ENCODE data around the gene CAMK1D.

Gene CAMK1D

DNA sequence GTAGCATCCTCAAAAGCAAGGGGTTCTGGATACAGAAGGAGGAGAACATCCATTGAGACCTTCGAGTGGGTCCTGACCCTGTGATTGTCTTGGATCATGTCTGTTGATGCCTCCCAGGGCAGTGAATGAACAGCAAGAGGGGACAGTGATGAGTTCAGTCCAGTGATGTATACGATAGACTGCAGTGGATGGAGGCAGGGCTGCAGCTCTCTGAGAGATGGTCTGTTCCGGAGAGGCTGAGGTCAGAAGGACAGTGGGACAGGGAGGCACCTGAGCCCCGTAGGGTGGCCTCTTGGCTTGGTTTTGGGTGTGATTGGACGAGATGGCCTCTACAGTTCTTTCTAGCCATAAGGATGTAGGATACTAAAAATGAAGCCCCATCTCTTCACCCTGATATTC is 280.4 kb downstream of the CAMK1D start:
- DNase-seq (ENCODE audit: low spot score): no peak

DNA sequence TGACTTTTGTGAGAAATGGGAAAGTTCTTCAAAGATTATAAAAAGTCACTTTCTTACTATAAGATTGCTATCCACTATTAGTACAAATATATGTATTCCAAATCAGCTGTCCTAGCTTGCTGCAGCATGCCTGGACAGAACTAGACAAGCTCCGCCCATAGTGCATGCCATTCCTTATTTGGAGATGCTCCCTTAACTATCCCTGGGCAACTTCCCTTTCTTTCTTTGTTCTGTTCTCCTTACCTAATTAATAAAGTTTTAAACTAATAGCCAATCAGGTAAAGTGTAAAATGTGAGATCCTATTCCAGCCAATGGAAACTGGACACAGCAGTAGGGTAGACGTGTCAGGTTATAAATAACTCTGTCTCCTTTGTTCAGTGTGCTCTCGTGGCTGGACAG is 281.9 kb downstream of the CAMK1D start:
- DNase-seq (ENCODE audit: low spot score): no peak

DNA sequence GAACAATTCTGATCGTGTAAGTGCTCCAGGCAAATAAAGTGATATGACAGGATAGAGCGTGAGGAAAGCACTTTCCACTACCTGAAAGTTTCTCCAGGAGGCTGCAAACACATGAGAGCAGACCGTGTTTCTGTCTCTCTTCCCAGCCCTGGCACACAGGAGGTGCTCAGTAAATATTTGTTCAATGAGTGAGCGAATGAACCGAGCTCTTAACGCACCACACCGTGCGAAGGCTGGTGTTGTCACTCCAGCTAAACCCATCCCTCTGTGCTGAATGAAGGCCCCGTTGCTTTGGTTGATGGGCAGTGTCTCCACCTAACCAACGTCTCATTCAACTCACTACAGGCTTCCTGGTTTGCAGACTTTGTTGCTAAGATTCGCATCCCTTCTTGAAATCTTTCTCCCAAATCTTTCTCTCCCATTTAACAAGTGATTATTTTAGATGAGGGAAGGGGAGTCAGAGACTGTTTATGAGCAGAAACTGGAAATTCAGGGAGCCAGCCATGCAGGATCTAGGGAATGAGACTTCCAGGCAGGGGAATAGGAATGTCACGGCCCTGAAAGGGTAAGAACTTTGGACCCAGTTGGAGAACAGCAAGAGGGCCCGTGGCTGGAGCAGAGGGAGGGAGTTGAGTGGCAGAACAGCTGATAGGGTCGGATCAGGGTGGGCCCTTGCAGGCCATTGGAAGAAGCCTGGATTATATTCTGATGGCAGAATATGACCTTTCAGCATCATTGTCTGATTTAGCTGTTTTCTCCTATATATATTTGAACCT is 282.6 kb downstream of the CAMK1D start:
- DNase-seq (ENCODE audit: low spot score): no peak

DNA sequence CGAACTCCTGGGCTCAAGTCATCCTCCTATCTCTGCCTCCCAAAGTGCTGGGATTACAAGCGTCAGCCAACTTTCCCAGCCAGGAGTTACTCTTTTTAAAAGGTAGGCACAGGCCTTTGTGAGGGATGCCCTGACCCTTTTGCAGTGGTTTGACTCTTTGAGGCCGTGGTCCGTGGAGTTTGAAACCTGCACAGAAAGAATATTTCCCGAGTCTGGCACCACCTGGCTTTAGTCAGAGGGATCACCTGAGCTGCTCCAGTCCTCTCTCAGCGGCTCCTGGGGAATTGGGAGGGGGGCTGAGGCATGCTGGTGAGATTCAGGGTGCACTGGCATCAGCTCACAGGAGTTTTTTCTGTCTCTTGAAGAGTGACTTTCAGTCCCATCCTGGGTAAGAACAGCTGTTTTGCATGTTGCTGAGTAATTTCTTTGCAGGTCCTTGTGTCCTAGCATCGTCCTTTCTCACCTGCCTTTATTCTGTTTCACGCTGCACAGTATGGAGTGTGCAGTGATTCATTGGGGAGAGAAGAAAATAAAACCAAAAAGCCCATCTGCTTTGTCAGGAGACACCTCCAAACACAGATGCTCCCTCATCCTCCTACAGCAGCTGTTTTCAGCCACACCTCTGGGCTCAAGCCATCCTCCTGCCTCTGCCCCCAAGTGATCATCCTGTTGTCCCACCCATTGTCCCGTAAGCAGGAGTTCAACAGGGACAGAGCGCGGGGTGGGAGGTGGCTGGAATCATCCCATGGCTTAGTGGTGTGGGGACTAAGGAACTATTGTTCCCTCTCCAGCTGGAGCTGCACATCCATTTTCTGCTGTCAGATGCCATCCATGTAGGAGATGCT is 284.7 kb downstream of the CAMK1D start:
- DNase-seq (ENCODE audit: low spot score): no peak

DNA sequence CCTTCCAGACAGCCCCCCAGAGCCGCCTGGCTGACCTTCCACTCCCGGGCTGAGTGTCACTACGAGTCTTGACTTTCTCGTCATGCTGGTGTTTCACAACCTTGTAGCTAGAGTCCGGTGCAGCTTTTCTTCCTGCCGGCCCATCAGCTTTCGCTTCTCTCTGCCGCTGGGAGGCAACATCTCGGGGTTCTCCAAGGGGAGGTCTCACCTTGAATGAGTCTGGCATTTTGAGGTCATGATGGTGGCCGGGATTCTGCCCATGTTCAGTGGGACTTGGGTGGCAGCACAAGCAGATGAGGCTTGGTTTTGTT is 285.2 kb downstream of the CAMK1D start:
- DNase-seq (ENCODE audit: low spot score): no peak

DNA sequence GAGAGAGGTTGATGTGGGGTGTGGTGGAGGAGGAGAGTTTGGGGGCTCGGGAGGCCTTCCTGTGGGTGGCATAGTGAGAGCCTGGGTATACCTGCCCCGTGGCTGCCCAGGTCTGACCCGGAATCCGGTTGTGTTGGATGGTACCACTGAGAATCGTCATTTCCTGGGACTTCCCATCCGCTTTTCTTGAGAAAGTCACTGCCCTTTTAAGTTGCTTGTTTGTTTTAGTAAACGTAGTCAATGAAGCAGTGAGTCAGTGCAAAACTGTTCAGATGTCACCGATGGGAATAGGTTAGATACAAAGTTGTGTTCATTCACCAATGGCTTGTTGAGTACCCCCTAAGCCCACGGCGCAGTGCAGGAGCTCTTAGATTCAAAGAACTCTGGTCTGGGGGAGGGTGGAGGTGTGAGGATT is 285.8 kb downstream of the CAMK1D start:
- DNase-seq (ENCODE audit: low spot score): no peak

DNA sequence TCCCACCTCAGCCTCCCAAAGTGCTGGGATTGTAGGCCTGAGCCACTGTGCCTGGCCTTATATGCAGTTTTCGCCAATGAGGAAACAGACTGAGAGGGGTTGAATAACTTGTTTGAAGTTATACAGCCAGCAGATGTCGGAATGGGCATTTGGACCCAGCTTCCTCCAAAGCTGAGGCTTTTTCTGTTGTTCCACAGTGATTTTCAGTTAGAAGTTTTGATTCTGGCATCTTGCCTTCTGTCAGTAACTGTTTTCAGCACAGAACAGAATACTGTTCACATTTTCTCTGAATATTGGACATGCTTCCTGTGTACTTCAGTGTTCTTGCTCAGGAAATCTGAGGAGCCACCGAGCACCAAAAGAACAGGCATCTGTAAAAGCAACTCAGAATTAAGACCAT is 287.2 kb downstream of the CAMK1D start:
- no peak for DNase-seq (ENCODE audit: low spot score)

DNA sequence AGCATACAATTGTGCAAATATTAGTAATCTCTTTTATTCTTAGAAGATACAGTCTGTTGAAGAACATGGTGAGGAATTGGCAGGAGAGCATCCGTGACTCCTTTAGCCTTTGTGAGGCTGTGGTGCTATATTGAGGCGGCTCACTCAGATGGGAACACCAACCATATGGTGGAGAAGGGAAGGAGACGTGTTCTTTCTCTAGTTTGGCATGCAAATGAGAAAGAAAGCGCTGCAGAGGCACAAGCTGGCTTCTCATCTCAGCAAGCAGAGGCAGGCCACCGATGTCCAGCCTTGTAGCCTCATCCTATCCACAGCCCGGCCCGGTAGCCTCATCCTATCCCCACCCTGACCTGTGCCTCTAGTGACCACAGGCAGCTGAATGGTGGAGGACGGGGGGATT is 288.3 kb downstream of the CAMK1D start:
- no peak for DNase-seq (ENCODE audit: low spot score)

DNA sequence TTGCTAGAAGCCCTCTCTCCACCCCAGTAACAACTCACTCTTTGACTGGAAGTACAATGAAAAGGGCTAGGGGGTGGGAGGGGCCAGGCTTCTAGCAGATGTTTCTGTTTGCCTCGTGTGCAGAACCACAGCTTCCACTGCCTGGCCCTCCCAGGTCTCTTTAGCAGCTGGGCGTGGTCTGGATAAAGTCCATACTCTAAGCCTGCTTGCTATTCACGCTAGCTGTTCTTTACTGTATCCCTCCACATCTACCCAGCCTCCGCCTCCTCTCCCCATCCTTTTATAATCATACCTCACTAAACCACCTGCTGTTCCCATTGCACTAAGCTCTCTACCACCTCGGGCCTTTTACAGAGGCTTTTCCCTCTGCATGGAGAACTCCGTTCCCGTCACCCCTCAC is 288.8 kb downstream of the CAMK1D start:
- no peak for DNase-seq (ENCODE audit: low spot score)

DNA sequence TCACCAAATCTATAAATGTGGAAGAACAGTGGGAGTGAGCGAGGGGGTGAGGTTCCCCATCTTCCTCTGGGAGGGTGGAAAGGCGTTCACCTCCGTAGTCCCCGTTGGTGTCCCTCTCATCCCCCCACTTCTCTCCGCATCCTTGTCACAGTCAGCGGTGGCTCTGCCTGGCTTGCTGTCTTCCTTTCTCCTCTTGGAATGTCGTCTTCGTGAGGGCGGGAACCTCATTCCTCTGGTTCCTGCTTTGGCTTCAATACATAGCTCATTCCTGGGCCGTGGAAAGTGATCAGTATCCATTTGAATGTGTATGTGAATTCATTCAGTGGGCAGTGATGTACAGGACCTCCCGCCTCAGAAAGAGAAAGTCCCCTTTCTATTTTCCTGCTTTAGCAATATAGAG is 289.4 kb downstream of the CAMK1D start:
- DNase-seq (ENCODE audit: low spot score): no peak

DNA sequence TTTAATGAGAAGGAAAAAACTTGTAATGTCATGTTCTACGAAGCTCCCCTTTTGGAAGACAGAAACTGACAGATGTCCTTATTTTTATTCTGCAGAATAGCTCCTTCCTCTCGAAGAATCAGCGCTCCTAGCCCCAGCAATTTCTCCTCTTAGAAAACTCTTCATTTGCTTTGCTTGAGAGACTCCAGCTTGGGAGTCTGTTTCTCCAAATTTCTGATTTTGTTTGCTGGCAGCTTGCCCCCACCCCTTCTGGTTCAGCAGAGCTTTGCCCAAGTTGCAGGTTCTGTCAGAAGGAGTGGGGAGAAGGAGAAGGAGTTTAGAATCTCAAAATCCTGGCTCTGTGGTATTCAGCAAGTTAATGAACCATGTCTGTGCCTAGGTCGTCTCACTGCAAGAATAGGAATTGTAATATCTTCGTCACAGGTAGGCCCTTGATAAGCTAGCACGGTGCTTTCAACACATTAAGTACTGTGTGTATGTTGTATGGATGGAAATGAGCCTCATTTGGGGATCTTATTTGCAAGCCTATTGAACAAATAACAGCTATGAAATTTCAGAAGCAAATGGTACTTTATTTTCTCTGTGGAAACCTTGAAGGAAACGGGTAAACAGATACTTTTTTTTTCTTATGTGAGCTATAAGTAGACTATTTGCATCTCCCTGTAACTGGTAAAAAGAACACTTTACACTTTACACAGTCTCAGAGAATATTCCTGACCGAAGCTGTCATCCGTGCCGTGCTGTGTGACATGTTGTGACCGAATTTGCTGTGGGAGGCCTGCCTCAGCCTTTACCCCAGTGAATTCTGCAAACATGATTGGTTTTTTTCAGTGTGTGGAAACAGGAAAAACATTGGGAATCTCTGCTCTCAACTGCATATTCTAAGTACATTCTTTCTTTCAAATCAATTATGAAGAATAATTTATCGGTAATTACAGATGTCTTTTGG is 290.9 kb downstream of the CAMK1D start:
- no peak for DNase-seq (ENCODE audit: low spot score)

DNA sequence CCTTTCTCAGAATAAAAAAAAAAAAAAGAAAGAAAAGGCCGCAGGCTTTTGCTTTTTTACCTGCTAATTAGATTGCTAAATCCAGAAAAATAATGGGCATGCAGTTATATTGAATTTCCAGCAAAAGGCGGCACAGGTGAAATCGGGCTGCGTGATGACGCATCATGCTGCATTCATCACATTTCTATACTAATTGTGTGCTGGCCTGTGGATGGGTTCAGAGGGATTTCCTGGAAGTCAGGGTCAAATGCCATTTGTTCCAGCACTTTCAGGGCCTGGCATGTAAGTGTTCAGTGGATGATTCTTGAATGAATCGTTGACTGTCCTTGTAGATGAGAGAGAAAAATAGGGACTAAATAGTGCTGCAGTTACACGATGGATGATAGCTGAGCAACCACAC is 292.7 kb downstream of the CAMK1D start:
- no peak for DNase-seq (ENCODE audit: low spot score)

DNA sequence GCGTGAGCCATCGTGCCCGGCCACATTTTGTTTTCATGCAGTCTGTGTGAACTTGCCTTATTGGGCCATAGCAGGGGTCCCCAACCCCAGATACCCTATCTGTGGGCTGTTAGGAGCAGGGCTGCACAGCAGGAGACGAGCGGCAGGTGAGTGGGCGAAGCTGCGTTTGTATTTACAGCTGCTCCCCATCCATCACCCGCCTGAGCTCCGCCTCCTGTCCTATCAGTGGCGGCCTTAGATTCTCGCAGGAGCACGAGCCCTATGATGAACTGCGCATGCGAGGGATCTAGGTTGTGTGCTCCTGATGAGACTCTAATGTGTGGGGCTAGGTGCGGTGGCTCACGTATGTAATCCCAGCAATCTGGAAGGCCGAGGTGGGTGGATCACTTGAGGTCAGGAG is 293.9 kb downstream of the CAMK1D start:
- no peak for DNase-seq (ENCODE audit: low spot score)

DNA sequence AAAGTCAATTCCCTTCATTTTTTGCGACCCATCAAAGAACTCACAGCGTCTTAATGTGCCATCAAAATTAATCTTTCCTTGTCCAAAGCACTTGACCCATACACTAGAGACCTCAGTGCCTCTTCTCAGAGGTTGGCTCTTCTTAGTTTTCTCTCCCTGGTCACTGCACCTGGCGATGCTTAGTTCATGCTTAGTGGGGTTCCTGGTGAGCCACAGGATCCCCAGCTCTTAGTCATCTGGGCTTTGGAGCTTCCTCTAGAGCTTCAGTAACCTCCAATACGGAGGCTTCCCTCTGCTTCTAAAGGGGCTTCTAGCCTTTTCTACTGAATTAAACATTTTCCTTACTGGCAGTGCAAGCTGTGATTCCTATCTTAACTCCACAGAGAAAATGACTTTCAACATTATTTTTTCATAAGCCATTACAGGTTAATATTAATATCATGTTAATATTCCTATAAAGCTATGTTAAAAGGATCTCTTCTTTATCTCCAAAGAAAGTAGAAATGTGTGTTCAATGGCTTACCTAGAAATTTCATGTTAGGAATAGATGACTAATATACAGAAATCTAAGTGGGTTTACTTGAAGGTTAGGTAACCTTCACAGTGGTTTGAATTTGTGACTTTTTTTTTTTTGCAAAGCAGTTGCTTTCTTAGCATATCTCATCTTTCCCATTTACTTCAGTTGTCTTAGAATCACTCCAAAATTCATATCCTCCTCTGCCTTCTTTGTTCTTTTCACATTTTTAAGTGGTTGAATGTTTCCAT is 295.2 kb downstream of the CAMK1D start:
- DNase-seq (ENCODE audit: low spot score): no peak

DNA sequence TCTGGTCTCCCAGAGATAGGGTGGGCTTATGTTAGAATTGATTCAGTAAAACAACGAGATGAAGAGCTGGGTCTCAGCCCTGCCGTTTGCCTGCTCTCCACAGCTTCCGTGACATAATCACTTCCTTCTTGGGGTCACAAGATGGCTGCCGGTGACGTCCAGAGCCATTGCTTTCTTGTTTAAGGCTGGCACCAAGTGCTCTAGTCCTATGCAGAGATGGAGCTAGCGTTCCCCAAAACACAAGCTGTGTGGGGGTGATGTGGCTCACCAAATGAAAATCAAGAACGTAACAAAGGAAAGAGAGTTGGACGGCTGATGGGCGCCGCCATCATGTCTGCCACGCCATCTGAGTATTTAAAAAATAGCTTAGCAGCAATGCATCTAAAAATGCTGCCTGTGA is 296.1 kb downstream of the CAMK1D start:
- no peak for DNase-seq (ENCODE audit: low spot score)

DNA sequence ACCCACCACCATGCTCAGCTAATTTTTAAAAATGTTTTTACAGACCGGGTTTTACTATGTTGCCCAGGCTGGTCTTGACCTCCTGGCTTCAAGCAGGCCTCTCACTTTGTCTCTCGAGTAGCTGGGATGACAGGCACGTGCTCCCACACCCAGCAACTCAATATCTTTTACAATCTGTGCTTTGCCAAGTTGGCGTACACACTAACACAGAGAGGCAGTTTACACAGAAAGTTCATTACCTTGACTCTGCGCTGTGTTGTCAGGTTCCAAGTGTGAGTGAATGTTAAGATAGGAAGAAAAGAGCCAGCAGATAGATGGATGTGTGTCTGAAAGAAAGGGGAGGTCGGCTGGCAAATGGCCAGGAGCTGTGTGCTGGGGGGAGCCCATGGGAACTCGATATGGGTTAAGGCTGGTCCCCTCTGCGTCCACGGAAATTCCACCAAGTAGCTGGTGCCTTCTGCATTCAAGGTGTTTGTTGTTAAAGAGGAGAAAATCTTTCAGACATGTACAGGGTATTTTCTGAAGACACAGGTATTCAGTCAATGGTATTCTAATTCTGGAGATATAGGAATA is 299.8 kb downstream of the CAMK1D start:
- no peak for DNase-seq (ENCODE audit: low spot score)

DNA sequence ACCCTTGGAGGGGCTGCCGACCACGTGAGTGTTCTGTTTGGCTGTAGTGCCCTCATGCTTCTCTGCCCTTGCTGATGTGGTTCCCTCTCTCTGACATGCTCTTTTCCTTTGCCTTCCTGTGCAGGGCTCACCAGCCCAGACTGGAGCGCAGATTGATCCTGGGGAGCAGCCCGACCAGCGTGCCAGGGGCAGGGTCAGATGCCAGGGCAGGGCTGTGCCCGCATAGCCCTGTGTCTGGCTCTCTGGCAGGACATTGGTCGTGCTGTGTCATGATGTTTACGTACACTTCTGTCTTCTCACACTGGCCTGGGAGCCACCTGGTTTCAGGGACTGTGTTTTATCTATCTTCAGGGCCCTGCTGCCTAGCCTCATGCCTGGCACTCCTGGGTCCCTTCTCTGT is 300.8 kb downstream of the CAMK1D start:
- no peak for DNase-seq (ENCODE audit: low spot score)

DNA sequence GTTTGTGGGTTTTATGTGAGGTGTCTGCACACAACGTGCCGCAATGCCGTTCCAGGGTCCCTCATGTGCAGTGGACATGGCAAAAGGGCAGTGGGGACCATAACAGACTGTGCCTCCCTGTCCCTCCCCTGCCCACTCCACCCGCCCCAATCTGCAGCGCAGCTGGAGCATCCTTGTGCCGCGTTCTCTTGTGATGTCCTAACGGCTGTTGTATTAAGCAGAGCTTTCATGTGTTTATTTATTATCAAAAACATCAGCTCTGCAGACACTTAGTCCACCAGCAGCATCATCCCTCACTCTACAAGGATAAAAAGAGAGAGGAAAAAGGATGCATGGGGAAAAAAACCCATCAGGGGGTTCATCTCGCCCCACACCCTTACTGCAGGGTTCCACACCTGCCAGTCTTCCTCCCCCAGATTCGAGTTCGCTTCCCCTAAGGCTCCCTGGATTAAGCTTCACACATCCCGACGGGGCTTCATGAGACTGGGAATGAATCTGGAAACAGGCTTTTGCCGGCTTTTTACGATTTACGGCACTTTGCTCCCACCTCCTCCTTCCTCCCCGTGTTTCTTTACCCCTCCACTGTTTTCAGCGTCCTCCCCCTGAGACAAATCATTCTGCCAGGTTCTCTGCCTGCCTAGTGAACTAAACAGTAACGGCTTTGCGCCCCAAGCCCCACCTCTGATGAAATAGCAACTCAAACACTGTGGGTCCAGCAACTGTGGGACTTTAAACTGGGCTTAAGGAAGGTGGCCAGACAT is 301.4 kb downstream of the CAMK1D start:
- no peak for DNase-seq (ENCODE audit: low spot score)

DNA sequence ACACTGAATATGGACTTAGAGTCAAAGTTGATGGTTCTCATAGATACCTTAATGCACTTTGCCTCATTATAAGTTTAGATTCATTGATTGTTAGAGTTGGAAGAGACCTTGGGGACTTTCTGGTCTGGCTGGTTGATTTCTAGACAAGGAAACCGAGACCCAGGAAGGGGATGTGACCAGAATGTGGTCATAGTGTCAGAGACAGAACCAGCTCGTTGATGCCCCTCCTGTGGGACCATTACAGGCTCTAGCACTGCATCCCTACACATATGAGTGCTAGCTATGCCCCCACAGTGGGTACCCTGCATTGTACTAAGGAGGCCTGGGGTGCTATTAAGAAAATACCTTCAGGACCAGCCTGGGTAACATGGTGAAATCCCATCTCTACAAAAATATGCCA is 306.6 kb downstream of the CAMK1D start:
- no peak for DNase-seq (ENCODE audit: low spot score)

DNA sequence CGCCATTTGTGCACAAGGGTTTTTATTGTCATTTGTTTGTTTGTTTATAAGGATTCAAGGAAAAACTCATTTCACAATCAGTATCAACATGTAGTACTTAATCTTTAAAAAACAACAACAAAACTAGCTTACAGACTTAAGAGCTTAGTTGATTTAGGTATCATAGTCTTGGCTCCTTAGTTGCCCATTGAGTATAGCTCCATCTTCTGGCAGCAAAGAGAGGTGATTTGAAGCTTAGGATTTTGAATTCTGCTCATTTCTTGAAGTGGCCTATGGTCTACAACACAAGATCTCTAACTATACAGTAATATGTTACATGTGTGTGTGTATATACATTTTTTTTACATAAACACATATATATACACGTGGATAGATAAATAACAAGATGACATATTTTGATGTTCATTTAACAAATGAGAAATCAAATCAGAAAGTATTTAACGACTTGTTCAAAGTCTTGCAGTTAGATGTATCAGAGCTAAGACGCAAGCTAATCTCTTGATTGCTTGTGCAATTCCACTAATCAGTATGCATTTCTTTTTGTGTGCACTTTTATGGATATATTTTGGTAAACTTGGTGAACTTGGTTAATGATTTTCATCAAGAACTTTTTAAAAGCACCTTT is 307.3 kb downstream of the CAMK1D start:
- peak; percentile 67 for DNase-seq (ENCODE audit: low spot score)

Data from hepatic stellate cell (primary cell).